ENCODE data around the gene LRBA. TPM values are rescaled to one million over a fixed set of nuclear protein-coding genes. Genes with fewer than 3 reads are reported as not detected.

LRBA gene
- total and polyA plus RNA-seq, 9 of the 15 experiments (the other 6 are each of a cell fraction or from before 2014, with no cell fraction given) = 24.2 to 88.7 (median 59.7) TPM

- TF ChIP-seq MXD1 (CRISPR knock-in tag; IDR thresholded peaks at IDR 0.05; ENCODE audit: borderline replicate concordance, poor library complexity, severe bottlenecking) (no peak), ZNF395 (CRISPR knock-in tag; IDR thresholded peaks at IDR 0.05) (peak; percentile 68; the same call in 1 of the 2 replicates), DPF2 (IDR thresholded peaks at IDR 0.05) (peak; percentile 65; the same call in 1 of the 2 replicates), ZNF175 (CRISPR knock-in tag; IDR thresholded peaks at IDR 0.05; ENCODE audit: low read depth) (peak; percentile 78; the same call in 1 of the 2 replicates), SIX5 (IDR thresholded peaks at IDR 0.05; ENCODE audit: borderline replicate concordance in 1 of 2, insufficient read depth in 1 of 2, low read depth in 1 of 2, low read length in 2 of 2) (no peak), C11orf30 (IDR thresholded peaks at IDR 0.05; ENCODE audit: low read depth) (no peak), ZNF12 (CRISPR knock-in tag; IDR thresholded peaks at IDR 0.05) (no peak), NBN (IDR thresholded peaks at IDR 0.05; ENCODE audit: low read depth) (no peak; the same call in 1 of the 2 replicates), YBX1 (IDR thresholded peaks at IDR 0.05) (no peak), BACH1 (tag; IDR thresholded peaks at IDR 0.05) (no peak; the same call in 1 of the 2 replicates), CBX1 (IDR thresholded peaks at IDR 0.05; ENCODE audit: low read depth) (no peak), TEAD1 (CRISPR knock-in tag; IDR thresholded peaks at IDR 0.05) (peak in 1 of 2 experiments; percentile 50; a peak in 1 of 4 replicates), CTCFL (IDR thresholded peaks at IDR 0.05; ENCODE audit: borderline replicate concordance, insufficient read depth, low read depth, low read length, poor library complexity, severe bottlenecking) (no peak), RB1 (IDR thresholded peaks at IDR 0.05; ENCODE audit: low read depth) (no peak), SUPT5H (IDR thresholded peaks at IDR 0.05) (no peak), TCF15 (CRISPR knock-in tag; IDR thresholded peaks at IDR 0.05) (0 out of 2 replicates have a peak, but pooled peaks have one; percentile 13), HMGXB4 (CRISPR knock-in tag; IDR thresholded peaks at IDR 0.05) (no peak), ARID3B (CRISPR knock-in tag; IDR thresholded peaks at IDR 0.05; ENCODE audit: borderline replicate concordance) (no peak)
These were observed 698.5 kb downstream of the LRBA start (continued) for GRCh38 chr4:150316332-150317205.

All from K562 (cell line).